GM20000 (cell line): Measurements from ENCODE around the gene KCTD7.
A peak's percentile ranks its signal among the peaks of the same experiment; 100 is the strongest.
"Not testable (repeated sequence)": the region's sequence is repeated elsewhere in the genome, so short reads cannot be mapped to it uniquely, and the experiment has no call there.

ENCODE experiments used
- DNase-seq: peaks from one replicate; pipeline ENCODE4 v3.0.0; 2012; ENCODE audit warnings: low spot score
- TF ChIP-seq, protein P1 (sequence below): IDR thresholded peaks from 2 replicates; pipeline ENCODE4 v1.5.1; 2012; ENCODE audit warnings: mild to moderate bottlenecking, control low read depth; ENCODE audit errors: extremely low read depth, missing control alignments

Gene KCTD7

DNA sequence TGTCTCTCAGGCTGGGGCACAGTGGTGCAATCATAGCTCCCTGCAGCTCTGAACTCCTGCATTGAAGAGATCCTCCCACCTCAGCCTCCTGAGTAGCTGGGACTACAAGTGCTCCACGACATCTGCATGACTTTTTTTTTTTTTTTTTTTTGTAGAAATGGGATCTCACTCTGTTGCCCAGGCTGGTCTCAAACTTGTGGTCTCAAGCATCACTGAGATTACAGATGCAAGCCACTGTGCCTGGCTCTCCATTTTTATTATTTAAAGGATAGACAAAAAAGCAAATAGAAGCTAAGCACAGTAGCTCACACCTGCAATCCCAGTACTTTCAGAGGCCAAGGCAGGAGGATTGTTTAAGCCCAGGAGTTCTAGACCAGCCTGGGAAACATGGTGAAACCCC lies 13.0 kb upstream of the KCTD7 start:
- no peak for DNase-seq
- TF ChIP-seq, protein P1, sequence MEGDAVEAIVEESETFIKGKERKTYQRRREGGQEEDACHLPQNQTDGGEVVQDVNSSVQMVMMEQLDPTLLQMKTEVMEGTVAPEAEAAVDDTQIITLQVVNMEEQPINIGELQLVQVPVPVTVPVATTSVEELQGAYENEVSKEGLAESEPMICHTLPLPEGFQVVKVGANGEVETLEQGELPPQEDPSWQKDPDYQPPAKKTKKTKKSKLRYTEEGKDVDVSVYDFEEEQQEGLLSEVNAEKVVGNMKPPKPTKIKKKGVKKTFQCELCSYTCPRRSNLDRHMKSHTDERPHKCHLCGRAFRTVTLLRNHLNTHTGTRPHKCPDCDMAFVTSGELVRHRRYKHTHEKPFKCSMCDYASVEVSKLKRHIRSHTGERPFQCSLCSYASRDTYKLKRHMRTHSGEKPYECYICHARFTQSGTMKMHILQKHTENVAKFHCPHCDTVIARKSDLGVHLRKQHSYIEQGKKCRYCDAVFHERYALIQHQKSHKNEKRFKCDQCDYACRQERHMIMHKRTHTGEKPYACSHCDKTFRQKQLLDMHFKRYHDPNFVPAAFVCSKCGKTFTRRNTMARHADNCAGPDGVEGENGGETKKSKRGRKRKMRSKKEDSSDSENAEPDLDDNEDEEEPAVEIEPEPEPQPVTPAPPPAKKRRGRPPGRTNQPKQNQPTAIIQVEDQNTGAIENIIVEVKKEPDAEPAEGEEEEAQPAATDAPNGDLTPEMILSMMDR: no peak

DNA sequence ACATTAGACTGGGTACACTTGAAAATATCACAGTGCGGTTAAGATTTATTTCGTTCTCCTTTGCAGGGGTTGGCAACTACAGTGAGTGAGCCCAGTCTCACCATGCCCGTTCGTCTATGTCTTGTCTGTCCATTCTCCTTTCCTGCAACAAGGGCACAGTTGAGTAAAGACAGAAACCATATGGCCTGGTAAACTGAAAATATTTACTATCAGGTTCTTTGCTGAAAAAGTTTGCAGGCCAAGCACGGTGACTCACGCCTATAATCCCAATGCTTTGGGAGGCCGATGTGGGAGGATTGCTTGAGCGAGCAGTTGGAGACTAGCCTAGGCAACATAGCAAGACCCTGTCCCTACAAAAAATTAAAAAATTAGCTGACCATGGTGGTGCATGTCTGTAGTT lies 11.4 kb upstream of the KCTD7 start:
- DNase-seq: no peak

DNA sequence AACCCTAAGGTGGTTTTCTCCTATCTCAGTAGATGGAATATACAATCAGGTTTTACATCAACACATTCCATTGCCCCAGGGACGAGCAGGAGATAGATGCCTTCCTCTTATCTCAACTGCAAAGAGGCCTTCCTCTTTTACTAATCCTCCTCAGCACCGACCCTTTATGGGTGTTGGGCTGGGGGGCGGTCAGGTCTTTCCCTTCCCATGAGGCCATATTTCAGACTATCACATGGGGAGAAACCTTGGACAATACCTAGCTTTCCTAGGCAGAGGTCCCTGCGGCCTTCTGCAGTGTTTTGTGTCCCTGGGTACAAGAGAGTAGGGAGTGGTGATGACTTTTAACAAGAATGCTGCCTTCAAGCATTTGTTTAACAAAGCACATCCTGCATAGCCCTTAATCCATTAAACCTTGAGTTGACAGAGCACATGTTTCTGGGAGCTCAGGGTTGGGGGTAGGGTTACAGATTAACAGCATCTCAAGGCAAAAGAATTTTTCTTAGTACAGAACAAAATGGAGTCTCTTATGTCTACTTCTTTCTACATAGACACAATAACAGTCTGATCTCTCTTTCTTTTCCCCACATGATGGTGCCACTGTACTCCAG lies 9.2 kb upstream of the KCTD7 start:
- DNase-seq: not testable (repeated sequence)

More for the DNA sequence above, 11.4 kb upstream of the KCTD7 start:
- TF ChIP-seq, protein P1: no peak

DNA sequence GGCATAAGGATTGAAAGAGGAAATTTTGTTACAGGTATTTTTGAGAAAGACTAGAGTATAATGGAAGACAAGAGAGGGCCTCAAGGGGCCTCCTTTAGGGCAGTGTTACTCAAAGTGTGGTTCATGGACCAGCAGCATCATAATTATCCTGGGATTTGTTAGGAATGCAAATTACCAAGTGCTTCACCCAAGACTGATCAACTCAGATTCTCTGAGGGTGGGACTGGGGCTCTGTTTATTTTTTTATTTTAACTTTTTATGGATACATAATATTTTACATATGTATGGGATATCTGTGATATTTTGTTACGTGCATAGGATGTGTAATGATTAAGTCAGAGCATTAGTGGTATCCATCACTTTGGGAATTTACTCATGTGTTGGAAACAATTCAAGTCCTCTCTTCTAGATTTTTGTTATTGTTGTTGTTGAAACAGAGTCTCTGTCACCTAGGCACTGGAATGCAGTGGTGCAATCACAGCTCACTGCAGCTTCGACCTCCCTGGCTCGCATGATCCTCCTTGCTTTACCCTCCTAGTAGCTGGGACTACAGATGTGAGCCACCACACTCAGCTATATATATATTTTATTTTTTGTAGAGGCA lies 2.2 kb upstream of the KCTD7 start:
- TF ChIP-seq, protein P1: no peak
- no peak for DNase-seq

DNA sequence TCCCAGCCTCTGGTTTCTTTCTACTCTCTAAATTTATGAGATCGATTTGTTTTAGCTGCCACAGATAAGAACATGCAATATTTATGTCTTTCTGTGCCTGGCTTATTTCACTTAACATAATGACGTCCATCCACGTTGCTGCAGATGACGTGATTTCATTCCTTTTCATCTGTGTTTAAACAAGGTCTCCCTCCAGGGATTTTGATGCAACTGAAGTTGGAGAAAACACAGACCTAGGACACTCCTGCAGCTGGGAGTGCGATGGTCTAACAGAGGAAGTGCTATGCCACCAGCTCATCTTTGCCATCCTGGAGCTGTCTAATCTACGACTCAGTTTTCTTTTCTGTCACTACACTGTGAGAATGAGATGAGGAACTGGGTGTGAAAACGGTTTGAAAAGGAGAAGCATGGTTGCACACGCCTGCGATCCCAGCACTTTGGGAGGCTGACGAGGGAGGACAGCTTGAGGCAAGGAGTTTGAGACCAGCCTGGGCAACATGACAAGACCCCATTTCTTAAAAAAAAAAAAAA lies 1.5 kb upstream of the KCTD7 start:
- TF ChIP-seq, protein P1: no peak
- peak; percentile 27 for DNase-seq

DNA sequence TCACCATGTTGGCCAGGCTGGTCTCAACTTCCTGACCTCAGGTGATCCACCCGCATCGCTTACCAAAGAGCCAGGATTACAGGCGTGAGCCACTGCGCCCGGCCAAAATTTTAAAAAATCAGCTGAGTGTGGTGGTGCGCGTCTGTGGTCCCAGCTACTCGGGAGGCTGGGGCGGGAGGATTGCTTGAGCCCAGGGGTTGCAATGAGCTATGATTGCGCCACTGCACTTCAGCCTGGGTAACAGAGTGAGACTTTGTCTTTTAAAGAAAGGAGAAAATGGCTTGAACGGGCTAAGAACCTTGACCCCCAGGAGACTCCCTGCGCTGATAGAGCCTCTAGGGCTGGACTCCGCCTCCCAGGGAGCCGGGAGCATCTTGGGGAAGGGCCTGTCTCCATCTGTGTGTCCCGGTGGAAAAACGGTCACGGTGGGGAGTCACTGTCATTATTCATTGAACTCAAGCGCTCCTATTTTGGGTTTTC lies 760 bp upstream of the KCTD7 start:
- no peak for DNase-seq
- TF ChIP-seq, protein P1: no peak

DNA sequence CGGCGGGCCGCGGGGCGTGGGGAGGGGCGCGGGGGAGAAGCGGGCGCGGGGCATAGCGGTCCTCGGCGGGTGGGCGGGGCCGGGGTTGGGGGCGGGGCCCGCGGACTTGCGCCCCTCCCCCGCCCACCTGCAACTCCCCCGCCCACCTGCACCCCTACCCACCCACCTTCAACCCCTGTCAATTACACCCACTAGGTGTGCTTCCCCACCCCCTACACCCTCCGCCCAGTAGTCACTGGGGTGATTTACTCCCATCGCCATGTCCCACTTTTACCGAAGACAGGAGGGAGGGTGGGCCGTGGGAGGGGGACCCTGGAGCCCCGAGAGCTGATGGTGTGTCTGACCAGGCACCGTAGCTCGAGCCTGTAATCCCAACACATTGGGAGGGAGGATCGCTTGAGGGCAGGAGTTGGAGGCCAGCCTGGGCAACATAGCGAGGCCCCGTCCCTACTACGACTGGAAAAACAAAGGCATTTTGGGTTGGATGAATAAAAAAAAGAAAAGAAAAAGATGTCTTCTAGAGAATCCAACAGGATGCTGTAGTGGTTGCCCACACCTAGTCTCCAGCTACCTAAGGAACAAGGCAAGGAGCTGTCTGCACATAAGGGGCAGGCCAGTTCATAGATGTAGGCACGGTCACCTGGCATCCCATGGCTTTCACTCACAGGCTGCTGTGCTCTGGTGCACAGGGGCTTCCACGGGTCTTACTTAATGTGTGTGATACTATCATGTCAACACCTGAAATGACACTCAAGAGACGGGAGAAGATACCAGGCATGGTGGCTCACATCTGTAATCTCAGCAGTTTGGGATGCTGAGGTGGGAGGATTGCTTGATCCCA lies 761 bp downstream of the KCTD7 start:
- TF ChIP-seq, protein P1: no peak
- DNase-seq: no peak
